WERI-Rb-1 (cell line): ENCODE data around the gene TMIGD3.

Experiments
- DNase-seq: peaks from one replicate; pipeline ENCODE4 v3.0.0-alpha.2; 2020
- H3K27ac ChIP-seq: fragments of 250-450 bp; sonication (Bioruptor Pico); 2 replicates; pipeline ENCODE4 v1.5.1; 2020; ENCODE audit warnings: mild to moderate bottlenecking, moderate library complexity
- H3K27me3 ChIP-seq: fragments of 250-450 bp; sonication (Bioruptor Pico); 2 replicates; pipeline ENCODE4 v1.5.1; 2021; ENCODE audit warnings: mild to moderate bottlenecking, low read depth, moderate library complexity; ENCODE audit not compliant: insufficient read depth, severe bottlenecking
- H3K36me3 ChIP-seq: fragments of 250-450 bp; sonication (Bioruptor Pico); 2 replicates; pipeline ENCODE4 v1.5.1; 2020; ENCODE audit warnings: mild to moderate bottlenecking, moderate library complexity
- H3K4me3 ChIP-seq: 2 replicates; pipeline ENCODE4 v1.5.1; 2011; ENCODE audit warnings: low read depth, mild to moderate bottlenecking, control low read depth, low read length
- H3K9me3 ChIP-seq: fragments of 250-450 bp; sonication (Bioruptor Pico); 2 replicates; pipeline ENCODE4 v1.5.1; 2021; ENCODE audit warnings: mild to moderate bottlenecking, moderate library complexity; ENCODE audit not compliant: severe bottlenecking
- TF ChIP-seq, protein P1 (sequence below): IDR thresholded peaks from 2 replicates; pipeline ENCODE4 v1.5.1; 2011; ENCODE audit warnings: low read depth, mild to moderate bottlenecking, control low read depth, inconsistent platforms, low read length

The TMIGD3 gene

GRCh38 chr1:111491070-111491469 lies 12.4 kb downstream of the TMIGD3 start:
- no peaks in the 10 kb centered on the region for H3K27me3 ChIP-seq
- no peaks in the 10 kb centered on the region for H3K36me3 ChIP-seq
- H3K27ac ChIP-seq: no peak overlapping the region
- TF ChIP-seq, protein P1, sequence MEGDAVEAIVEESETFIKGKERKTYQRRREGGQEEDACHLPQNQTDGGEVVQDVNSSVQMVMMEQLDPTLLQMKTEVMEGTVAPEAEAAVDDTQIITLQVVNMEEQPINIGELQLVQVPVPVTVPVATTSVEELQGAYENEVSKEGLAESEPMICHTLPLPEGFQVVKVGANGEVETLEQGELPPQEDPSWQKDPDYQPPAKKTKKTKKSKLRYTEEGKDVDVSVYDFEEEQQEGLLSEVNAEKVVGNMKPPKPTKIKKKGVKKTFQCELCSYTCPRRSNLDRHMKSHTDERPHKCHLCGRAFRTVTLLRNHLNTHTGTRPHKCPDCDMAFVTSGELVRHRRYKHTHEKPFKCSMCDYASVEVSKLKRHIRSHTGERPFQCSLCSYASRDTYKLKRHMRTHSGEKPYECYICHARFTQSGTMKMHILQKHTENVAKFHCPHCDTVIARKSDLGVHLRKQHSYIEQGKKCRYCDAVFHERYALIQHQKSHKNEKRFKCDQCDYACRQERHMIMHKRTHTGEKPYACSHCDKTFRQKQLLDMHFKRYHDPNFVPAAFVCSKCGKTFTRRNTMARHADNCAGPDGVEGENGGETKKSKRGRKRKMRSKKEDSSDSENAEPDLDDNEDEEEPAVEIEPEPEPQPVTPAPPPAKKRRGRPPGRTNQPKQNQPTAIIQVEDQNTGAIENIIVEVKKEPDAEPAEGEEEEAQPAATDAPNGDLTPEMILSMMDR: no peak
- H3K4me3 ChIP-seq: no peak overlapping the region
- no peaks in the 10 kb centered on the region for H3K9me3 ChIP-seq
- no peak for DNase-seq

- Histone ChIP-seq H3K36me3 (no peaks in the 10 kb centered on the region), H3K9me3 (no peaks in the 10 kb centered on the region), H3K4me3 (no peak overlapping the region), H3K27ac (no peak overlapping the region), H3K27me3 (no peaks in the 10 kb centered on the region)
- TF ChIP-seq, protein P1: no peak
- no peak for DNase-seq
Measured at GRCh38 chr1:111490220-111490619, 13.2 kb downstream of the TMIGD3 start.

GRCh38 chr1:111489604-111490003 lies 13.8 kb downstream of the TMIGD3 start:
- Histone ChIP-seq H3K27me3 (no peaks in the 10 kb centered on the region), H3K9me3 (no peaks in the 10 kb centered on the region), H3K27ac (no peak overlapping the region), H3K36me3 (no peaks in the 10 kb centered on the region), H3K4me3 (no peak overlapping the region)
- TF ChIP-seq, protein P1: no peak
- no peak for DNase-seq

GRCh38 chr1:111488669-111489068 lies 14.8 kb downstream of the TMIGD3 start:
- no peaks in the 10 kb centered on the region for H3K27me3 ChIP-seq
- no peak overlapping the region for H3K4me3 ChIP-seq
- H3K36me3 ChIP-seq: no peaks in the 10 kb centered on the region
- no peaks in the 10 kb centered on the region for H3K9me3 ChIP-seq
- TF ChIP-seq, protein P1: no peak
- DNase-seq: no peak
- H3K27ac ChIP-seq: no peak overlapping the region

DNA sequence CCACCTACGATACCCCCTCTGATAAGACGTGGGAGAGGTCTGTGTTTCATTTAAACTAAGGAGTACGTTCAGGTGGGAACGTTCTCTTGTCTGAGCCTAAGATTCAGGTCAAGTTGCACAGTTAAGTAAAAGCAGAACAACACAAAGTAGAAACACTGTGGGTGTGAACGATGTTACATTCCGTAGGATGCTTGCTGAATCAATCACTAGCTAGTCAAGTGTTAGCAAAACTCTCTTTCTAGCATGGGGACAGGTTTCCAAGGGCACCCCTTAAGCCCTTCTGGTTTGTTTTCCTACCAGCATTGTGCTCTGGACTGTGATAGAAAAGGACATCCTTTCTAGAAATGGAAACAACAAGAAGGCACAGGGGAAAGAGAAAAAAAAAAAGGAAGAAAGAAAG lies 16.3 kb downstream of the TMIGD3 start:
- no peak for DNase-seq
- TF ChIP-seq, protein P1: no peak

DNA sequence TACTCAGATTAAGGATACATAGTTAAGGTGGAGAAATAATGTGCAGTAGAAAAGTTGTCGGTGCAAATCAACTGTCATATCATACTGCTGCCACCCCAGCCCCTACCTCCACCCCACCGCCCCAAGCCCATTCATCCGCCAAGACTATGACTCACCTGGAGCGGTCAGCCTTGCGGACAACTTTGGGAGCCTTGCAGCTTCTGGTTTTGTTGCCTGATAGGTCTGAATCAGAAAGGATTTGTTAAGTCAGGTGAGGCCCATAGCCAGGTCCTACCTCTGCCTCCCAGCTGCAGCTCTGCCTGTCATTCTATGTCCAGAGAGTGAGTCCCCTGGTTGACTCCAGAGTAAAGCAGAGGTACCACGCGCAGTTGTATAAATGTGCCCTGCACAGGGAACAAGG lies 17.0 kb downstream of the TMIGD3 start:
- Histone ChIP-seq H3K4me3 (no peak overlapping the region), H3K27ac (no peak overlapping the region), H3K27me3 (no peaks in the 10 kb centered on the region), H3K36me3 (no peaks in the 10 kb centered on the region), H3K9me3 (no peaks in the 10 kb centered on the region)
- TF ChIP-seq, protein P1: no peak
- no peak for DNase-seq

More for the DNA sequence above, 16.3 kb downstream of the TMIGD3 start:
- Histone ChIP-seq H3K9me3 (no peaks in the 10 kb centered on the region), H3K36me3 (no peaks in the 10 kb centered on the region), H3K4me3 (no peak overlapping the region), H3K27me3 (no peaks in the 10 kb centered on the region), H3K27ac (no peak overlapping the region)
